ENCODE measurements around the gene BCORL1. TPM values are rescaled to one million over a fixed set of nuclear protein-coding genes. Genes with fewer than 3 reads are reported as not detected.

BCORL1 gene
- total RNA-seq, 1 donor from 2014 or later = 6.1 TPM

DNA sequence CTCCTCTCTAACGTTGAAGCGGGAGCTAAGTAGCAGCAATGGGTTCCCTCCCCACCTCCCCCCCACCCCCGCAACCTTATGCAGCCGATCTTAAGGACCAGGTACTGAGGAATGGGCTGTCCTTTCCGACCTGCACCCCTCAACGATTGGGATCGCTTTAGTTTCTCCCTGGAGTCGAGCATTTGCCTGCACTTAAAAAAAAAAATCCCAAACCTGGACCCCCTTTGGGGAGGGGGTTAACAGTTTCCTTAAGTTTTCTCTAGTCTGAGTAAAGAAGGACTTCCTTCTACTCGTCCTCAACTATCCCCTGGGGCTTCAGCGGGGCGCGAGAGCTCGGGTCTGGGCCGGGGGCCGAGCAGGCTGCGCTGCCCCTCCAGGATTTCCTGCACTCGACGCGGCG lies 25.7 kb upstream of the BCORL1 start:
- peak overlapping the region; percentile 62 for H3K27ac ChIP-seq
- no peak for DNase-seq (ENCODE audit: extremely low spot score in 2 of 2)
- intact Hi-C loops (cut with DNase I) = no loop called here
- no peaks in the 10 kb centered on the region for H3K36me3 ChIP-seq
- peak overlapping the region; percentile 43 for H3K4me3 ChIP-seq
- H3K27me3 ChIP-seq = no peaks in the 10 kb centered on the region
- H3K9me3 ChIP-seq = no peaks in the 10 kb centered on the region
- H3K4me1 ChIP-seq = peaks cover 11% of the 10 kb centered on the region
- TF ChIP-seq POLR2AphosphoS5 (IDR thresholded peaks at IDR 0.05; ENCODE audit: insufficient read depth in 1 of 2, low read depth in 1 of 2) = no peak
- TF ChIP-seq POLR2A (IDR thresholded peaks at IDR 0.05) = no peak
- TF ChIP-seq, protein P1, sequence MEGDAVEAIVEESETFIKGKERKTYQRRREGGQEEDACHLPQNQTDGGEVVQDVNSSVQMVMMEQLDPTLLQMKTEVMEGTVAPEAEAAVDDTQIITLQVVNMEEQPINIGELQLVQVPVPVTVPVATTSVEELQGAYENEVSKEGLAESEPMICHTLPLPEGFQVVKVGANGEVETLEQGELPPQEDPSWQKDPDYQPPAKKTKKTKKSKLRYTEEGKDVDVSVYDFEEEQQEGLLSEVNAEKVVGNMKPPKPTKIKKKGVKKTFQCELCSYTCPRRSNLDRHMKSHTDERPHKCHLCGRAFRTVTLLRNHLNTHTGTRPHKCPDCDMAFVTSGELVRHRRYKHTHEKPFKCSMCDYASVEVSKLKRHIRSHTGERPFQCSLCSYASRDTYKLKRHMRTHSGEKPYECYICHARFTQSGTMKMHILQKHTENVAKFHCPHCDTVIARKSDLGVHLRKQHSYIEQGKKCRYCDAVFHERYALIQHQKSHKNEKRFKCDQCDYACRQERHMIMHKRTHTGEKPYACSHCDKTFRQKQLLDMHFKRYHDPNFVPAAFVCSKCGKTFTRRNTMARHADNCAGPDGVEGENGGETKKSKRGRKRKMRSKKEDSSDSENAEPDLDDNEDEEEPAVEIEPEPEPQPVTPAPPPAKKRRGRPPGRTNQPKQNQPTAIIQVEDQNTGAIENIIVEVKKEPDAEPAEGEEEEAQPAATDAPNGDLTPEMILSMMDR (IDR thresholded peaks at IDR 0.05) = no peak

DNA sequence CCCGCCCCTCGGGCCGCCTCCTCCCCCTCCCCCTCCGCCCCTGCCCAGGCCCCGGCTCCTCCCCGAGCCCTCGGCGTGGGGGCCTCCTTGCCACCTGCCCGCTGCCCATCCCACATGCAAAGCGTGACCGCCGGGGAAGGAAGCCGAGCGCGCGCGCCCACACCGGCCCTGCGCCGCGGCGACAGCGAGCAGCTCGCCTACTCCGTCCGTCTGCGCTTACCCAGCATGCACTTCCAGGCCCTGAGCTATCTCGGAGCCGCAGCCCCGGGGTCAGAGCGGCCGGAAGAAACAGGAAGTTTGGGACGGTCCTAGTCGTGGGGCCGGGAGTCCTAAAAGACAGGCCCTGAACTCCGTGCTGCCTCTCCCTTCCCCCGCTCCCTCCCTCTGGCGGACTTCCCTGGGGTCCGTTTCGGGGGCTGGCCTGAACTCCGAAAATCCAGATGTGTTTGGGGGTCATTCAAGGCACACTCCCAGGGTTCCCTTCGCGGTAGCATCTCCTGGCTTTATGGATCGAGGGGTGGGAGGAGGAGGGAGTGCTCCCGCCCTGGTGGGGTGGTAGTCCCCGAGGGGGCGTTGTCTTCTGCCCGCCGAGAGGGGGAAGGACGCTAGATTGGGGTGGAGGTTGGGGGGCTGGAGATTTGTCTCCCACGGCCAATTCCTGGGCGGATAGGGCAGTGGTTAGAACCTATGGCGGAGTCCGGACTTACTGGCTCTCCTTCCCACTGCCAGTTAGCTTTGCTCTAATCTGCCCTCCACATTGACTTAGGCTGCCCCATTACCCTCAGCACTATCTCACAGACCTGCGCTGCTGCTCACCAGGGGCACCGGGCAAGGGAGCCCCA lies 25.0 kb upstream of the BCORL1 start:
- Histone ChIP-seq H3K4me3 (peak overlapping the region; percentile 43), H3K4me1 (peaks cover 11% of the 10 kb centered on the region), H3K36me3 (no peaks in the 10 kb centered on the region), H3K27me3 (no peaks in the 10 kb centered on the region), H3K9me3 (no peaks in the 10 kb centered on the region), H3K27ac (peak overlapping the region; percentile 62)
- intact Hi-C loops (cut with DNase I) = no loop called here
- TF ChIP-seq POLR2A (IDR thresholded peaks at IDR 0.05) = no peak
- TF ChIP-seq, protein P1 (IDR thresholded peaks at IDR 0.05) = no peak
- TF ChIP-seq POLR2AphosphoS5 (IDR thresholded peaks at IDR 0.05; ENCODE audit: insufficient read depth in 1 of 2, low read depth in 1 of 2) = peak in 1 of 2 donors; percentile 47
- DNase-seq (ENCODE audit: extremely low spot score in 2 of 2) = no peak

DNA sequence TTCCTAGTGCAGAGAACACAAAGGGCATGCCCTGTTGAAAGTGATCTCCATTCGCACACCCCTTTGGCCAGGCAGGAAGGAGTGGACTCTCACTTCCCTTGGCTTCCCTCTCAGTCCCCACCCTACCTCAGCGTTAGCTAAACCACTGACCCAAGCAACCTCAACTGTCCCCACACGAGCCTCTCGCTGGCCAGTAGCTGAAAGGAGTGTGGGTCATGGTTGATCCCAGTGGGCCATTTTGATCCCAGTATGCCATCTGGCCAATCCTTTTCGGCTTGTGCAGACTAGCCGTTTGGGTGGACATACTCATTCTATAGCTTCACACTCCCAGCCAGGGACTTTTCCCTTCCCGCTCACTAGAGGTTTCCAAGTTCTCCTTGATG lies 24.4 kb upstream of the BCORL1 start:
- H3K9me3 ChIP-seq = no peaks in the 10 kb centered on the region
- no peaks in the 10 kb centered on the region for H3K36me3 ChIP-seq
- no peak overlapping the region for H3K4me3 ChIP-seq
- peaks cover 11% of the 10 kb centered on the region for H3K4me1 ChIP-seq
- H3K27ac ChIP-seq = peak overlapping the region; percentile 62
- intact Hi-C loops (cut with DNase I) = no loop called here
- H3K27me3 ChIP-seq = no peaks in the 10 kb centered on the region
- TF ChIP-seq POLR2A (IDR thresholded peaks at IDR 0.05) = no peak
- TF ChIP-seq, protein P1 (IDR thresholded peaks at IDR 0.05) = no peak
- TF ChIP-seq POLR2AphosphoS5 (IDR thresholded peaks at IDR 0.05; ENCODE audit: insufficient read depth in 1 of 2, low read depth in 1 of 2) = no peak
- DNase-seq (ENCODE audit: extremely low spot score in 2 of 2) = no peak

DNA sequence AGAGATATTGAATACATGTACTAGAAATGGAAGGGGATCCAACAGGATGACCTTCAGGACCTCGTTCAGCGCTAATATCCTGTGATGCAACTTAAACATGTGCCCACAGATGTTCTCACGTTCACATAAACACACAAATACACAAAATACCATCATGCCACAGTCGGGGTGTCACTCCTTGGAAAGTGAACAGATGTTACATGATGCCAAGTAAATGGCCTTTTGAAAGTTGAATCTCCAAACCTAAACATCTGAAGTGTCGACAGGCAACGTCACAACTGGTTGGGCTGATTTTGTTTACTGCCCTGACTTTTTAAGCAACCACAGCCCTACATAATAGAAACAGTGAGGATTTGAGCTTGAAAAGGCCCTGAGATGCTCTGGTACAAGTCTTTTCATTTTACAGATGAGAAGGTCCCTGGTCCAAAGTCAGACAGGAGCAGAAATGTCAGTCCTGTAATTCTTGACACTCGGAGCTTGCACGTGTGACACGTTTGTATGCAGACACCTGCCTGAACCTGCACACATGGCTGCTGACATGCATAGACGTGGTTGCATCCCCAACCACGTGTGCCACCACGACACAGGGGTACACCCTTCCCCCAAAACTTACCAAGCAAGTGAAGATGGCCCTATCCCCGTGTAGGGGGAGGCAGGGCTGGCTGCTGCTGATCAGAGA lies 23.5 kb upstream of the BCORL1 start:
- Histone ChIP-seq H3K4me3 (no peak overlapping the region), H3K27me3 (no peaks in the 10 kb centered on the region), H3K36me3 (no peaks in the 10 kb centered on the region), H3K4me1 (peaks cover 11% of the 10 kb centered on the region), H3K27ac (no peak overlapping the region), H3K9me3 (no peaks in the 10 kb centered on the region)
- TF ChIP-seq POLR2A (IDR thresholded peaks at IDR 0.05) = no peak
- no peak for TF ChIP-seq POLR2AphosphoS5 (IDR thresholded peaks at IDR 0.05; ENCODE audit: insufficient read depth in 1 of 2, low read depth in 1 of 2)
- TF ChIP-seq, protein P1 (IDR thresholded peaks at IDR 0.05) = no peak
- intact Hi-C loops (cut with DNase I) = no loop called here
- DNase-seq (ENCODE audit: extremely low spot score in 2 of 2) = no peak

DNA sequence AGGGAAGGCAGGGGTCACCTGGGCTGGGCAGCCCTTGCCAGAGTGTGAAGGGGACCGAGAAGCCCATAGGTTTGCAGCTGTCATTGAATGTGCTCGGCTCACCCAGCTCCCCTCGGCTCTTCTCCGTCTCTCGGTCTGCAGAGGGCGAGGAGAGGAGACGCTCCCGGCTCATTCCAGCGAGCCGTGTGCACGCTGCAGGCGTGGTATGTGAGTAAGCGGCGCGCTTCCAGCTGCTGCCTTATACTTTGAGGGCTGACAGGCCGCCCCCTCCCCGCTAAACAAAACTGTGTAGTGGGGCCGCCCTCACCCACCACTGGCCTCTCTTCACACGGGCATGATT lies 23.0 kb upstream of the BCORL1 start:
- no peak overlapping the region for H3K27ac ChIP-seq
- H3K36me3 ChIP-seq = no peaks in the 10 kb centered on the region
- H3K27me3 ChIP-seq = no peaks in the 10 kb centered on the region
- TF ChIP-seq POLR2AphosphoS5 (IDR thresholded peaks at IDR 0.05; ENCODE audit: insufficient read depth in 1 of 2, low read depth in 1 of 2) (no peak), POLR2A (IDR thresholded peaks at IDR 0.05) (no peak)
- TF ChIP-seq, protein P1 (IDR thresholded peaks at IDR 0.05) = no peak
- intact Hi-C loops (cut with DNase I) = no loop called here
- DNase-seq (ENCODE audit: extremely low spot score in 2 of 2) = no peak
- no peaks in the 10 kb centered on the region for H3K9me3 ChIP-seq
- peaks cover 11% of the 10 kb centered on the region for H3K4me1 ChIP-seq
- no peak overlapping the region for H3K4me3 ChIP-seq

All from vagina (tissue), 2 donors.